Measurements from ENCODE around the gene ABCB4. TPM values are rescaled to one million over a fixed set of nuclear protein-coding genes. Genes with fewer than 3 reads are reported as not detected.
A peak's percentile ranks its signal among the peaks of the same experiment; 100 is the strongest.

The ABCB4 gene
- total RNA-seq: 114 TPM

- ATAC-seq (peak; percentile 86), DNase-seq (ENCODE audit: low spot score) (peak; percentile 82)
These were observed at the start of gene ABCB4 for GRCh38 chr7:87475359-87476178. Gene ABCB4, minus strand, starts transcription at chr7:87475680. Its CDS starts 215 bp downstream, at chr7:87475465.

GRCh38 chr7:87518735-87519134 lies 43.3 kb upstream of the ABCB4 start:
- peak; percentile 57 for ATAC-seq
- DNase-seq (ENCODE audit: low spot score): no peak

- ATAC-seq: no peak
- DNase-seq (ENCODE audit: low spot score): no peak
These were observed 42.4 kb upstream of the ABCB4 start for GRCh38 chr7:87517891-87518290.

GRCh38 chr7:87517136-87517815 lies 41.8 kb upstream of the ABCB4 start:
- ATAC-seq (no peak), DNase-seq (ENCODE audit: low spot score) (no peak)

- no peak for DNase-seq (ENCODE audit: low spot score)
These were observed 38.4 kb upstream of the ABCB4 start for GRCh38 chr7:87513735-87514335.

GRCh38 chr7:87512906-87513305 lies 37.4 kb upstream of the ABCB4 start:
- DNase-seq (ENCODE audit: low spot score) (no peak), ATAC-seq (no peak)

More at GRCh38 chr7:87513735-87514335, 38.4 kb upstream of the ABCB4 start:
- no peak for ATAC-seq

GRCh38 chr7:87511510-87511909 lies 36.0 kb upstream of the ABCB4 start:
- DNase-seq (ENCODE audit: low spot score): no peak
- no peak for ATAC-seq

- ATAC-seq (no peak), DNase-seq (ENCODE audit: low spot score) (no peak)
These were observed 35.0 kb upstream of the ABCB4 start for GRCh38 chr7:87510411-87510875.

- no peak for DNase-seq (ENCODE audit: low spot score)
- peak; percentile 67 for ATAC-seq
These were observed 32.0 kb upstream of the ABCB4 start for GRCh38 chr7:87507446-87507845.

- ATAC-seq (peak; percentile 75), DNase-seq (ENCODE audit: low spot score) (no peak)
These were observed 31.0 kb upstream of the ABCB4 start for GRCh38 chr7:87506246-87507180.

- no peak for ATAC-seq
These were observed 30.2 kb upstream of the ABCB4 start for GRCh38 chr7:87505557-87506245.

GRCh38 chr7:87505122-87505521 lies 29.6 kb upstream of the ABCB4 start:
- ATAC-seq (peak; percentile 32), DNase-seq (ENCODE audit: low spot score) (no peak)

More at GRCh38 chr7:87505557-87506245, 30.2 kb upstream of the ABCB4 start:
- no peak for DNase-seq (ENCODE audit: low spot score)

GRCh38 chr7:87499494-87499893 lies 24.0 kb upstream of the ABCB4 start:
- ATAC-seq (peak; percentile 69), DNase-seq (ENCODE audit: low spot score) (peak; percentile 63)

- no peak for ATAC-seq
- DNase-seq (ENCODE audit: low spot score): no peak
These were observed 23.4 kb upstream of the ABCB4 start for GRCh38 chr7:87498893-87499292.

- ATAC-seq (peak; percentile 82), DNase-seq (ENCODE audit: low spot score) (peak; percentile 72)
These were observed 22.0 kb upstream of the ABCB4 start for GRCh38 chr7:87497482-87497881.

- peak; percentile 24 for ATAC-seq
These were observed 19.9 kb upstream of the ABCB4 start for GRCh38 chr7:87495366-87495765.

GRCh38 chr7:87494454-87494853 lies 19.0 kb upstream of the ABCB4 start:
- no peak for ATAC-seq
- no peak for DNase-seq (ENCODE audit: low spot score)

More at GRCh38 chr7:87495366-87495765, 19.9 kb upstream of the ABCB4 start:
- no peak for DNase-seq (ENCODE audit: low spot score)

- DNase-seq (ENCODE audit: low spot score) (no peak), ATAC-seq (peak; percentile 19)
These were observed 7.7 kb upstream of the ABCB4 start for GRCh38 chr7:87483131-87483530.

- DNase-seq (ENCODE audit: low spot score) (peak; percentile 79), ATAC-seq (peak; percentile 89)
These were observed 6.6 kb upstream of the ABCB4 start for GRCh38 chr7:87482115-87482514.

- DNase-seq (ENCODE audit: low spot score) (no peak), ATAC-seq (no peak)
These were observed 4.9 kb upstream of the ABCB4 start for GRCh38 chr7:87480386-87480785.

Measured in left lobe of liver (tissue), 2 donors.